NCI-H526 (cell line): Measurements from ENCODE around the gene AQP10.
"Not testable (repeated sequence)": the region's sequence is repeated elsewhere in the genome, so short reads cannot be mapped to it uniquely, and the experiment has no call there.

Experiments
- DNase-seq, 2 experiments: peaks; one replicate each; lab custom pipeline; 2025; lab: John Stamatoyannopoulos, UW

The AQP10 gene, protein sequence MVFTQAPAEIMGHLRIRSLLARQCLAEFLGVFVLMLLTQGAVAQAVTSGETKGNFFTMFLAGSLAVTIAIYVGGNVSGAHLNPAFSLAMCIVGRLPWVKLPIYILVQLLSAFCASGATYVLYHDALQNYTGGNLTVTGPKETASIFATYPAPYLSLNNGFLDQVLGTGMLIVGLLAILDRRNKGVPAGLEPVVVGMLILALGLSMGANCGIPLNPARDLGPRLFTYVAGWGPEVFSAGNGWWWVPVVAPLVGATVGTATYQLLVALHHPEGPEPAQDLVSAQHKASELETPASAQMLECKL

DNA sequence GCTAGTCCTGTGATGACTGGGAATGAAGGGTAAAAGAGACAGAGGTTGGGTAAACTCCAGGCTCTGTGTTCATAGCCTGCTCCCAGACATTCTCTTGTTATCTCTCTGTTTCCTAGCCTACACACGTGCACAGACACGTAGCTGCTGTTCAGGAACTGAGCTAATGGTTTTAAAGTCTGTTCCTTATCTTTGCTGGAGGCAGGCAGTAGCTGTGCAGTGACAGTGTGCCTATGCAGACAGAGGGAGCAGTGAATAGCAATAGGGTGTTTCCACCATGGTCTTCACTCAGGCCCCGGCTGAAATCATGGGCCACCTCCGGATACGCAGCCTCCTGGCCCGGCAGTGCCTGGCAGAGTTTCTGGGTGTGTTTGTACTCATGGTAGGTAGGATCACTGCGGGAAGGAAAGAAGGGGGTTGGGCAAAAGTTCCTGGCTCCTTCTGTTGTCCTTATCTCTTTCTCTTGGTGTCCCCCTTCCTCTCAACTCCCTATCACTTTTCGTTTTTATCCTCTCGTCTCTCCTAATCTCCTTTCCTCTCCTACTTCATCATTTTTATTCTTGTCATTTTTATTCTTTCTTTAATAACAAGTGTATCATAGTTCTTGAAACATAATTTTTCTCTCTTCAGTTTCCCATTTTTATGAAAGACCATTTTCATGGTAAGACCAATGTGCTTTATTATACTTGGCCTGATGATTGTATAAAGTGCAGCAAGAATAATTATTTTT, at the start of gene AQP10:
AQP10 (plus strand) TSS at position 212 of the 727 bp plus-strand sequence; CDS start at position 275, 63 bp downstream.
- no peak for DNase-seq

DNA sequence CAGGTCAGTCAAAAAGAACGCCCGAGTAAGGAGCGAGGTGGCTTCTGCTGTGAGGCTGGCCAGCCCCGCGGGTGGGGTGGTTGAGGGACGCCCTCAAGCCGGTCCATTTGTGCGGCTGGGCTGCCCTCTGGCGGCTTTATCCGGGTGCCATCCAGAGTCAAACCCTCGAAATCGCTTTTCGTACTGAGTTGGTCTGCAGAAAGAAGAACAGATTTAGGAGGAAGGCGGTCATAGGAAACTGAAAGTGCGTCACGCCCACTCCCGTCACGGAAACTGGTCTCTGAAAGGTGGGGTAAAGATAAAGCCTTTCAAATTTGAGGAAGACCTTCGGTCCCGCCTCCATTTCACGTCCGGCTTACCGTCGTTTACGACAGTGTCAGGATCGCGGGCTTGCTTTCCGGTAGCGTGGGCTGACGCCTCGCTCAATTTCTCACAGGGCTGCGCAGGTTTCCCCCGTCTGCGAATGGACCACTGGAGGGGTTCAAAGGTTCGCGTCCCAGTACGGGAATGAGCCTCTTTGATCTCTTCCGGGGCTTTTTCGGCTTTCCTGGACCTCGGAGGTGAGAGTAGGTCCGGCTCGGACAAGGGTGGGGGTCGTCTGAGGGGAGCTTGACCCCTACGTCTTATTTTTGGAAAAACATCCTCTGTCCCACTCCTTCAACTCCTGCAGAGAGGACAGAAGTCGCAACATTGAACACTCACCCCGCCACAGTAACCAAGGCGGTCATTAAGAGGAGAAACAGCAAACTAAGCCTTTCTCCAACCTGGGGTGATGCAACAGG, 48.5 kb upstream of the AQP10 start, which contains the start of gene HAX1:
HAX1 (plus strand) TSS at position 413 of the 782 bp plus-strand sequence; CDS start at position 508, 95 bp downstream.
- peak; percentile 97 to 99 for DNase-seq

DNA sequence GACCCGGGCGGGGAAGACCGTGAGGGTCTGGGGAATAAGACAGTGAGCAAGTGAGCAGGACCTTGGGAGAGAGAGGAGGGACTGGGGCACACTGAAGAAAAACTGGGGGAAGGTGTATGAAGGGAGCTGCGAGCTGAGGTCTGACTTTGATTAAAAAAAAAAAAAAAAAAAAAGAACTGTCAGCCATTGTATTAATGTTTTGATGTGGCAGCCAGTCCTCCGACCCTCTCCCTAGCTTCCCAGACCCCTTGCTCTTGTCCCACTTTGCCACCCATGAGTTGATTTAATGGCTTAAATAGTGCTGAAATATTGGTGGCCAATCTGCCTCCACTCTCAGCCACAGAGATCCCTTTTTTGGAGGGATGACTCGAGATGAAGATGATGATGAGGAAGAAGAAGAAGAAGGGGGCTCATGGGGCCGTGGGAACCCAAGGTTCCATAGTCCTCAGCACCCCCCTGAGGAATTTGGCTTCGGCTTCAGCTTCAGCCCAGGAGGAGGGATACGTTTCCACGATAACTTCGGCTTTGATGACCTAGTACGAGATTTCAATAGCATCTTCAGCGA, 47.8 kb upstream of the AQP10 start:
- DNase-seq: no peak

DNA sequence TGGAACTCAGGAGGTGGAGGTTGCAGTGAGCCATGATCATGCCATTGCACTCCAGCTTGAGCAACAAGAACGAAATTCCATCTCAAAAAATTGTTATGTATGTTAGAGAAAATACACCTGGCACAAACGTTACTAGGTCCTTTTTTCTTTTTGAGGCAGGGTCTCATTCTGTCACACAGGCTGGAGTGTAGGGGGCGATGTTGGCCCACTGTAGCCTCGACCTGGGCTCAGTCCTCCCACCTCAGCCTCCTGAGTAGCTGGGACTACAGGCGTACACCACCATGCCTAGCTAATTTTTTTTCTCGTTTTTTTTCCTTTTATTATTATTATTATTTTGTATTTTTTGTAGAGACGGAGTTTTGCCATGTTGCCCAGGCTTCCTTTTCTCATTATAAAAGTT, 44.1 kb upstream of the AQP10 start:
- peak in 1 of 2 experiments; percentile 41 for DNase-seq

DNA sequence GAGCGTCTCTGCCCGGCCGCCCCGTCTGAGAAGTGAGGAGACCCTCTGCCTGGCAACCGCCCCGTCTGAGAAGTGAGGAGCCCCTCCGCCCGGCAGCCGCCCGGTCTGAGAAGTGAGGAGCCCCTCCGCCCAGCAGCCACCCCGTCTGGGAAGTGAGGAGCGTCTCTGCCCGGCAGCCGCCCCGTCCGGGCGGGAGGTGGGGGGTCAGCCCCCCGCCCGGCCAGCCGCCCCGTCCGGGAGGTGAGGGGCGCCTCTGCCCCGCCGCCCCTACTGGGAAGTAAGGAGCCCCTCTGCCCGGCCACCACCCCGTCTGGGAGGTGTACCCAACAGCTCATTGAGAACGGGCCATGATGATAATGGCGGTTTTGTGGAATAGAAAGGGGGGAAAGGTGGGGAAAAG, 33.3 kb upstream of the AQP10 start:
- not testable (repeated sequence) for DNase-seq

DNA sequence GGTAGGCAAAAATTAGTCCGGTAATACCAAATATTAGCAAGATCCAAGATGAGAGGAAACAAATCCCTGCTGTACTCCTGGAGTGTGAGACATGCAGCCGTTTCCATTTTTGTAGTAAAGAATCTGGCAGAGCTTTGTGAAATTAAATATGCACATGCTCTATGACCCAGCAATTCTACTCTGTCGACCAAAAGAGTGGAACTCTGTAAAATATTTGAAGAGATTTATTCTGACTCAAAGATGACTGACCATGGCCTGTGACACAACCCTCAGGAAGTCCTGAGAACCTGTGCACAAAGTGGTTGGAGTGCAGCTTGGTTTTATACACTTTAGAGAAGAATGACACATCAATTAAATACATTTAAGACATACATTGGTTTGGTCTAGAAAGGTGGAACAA, 32.2 kb upstream of the AQP10 start:
- DNase-seq: no peak

DNA sequence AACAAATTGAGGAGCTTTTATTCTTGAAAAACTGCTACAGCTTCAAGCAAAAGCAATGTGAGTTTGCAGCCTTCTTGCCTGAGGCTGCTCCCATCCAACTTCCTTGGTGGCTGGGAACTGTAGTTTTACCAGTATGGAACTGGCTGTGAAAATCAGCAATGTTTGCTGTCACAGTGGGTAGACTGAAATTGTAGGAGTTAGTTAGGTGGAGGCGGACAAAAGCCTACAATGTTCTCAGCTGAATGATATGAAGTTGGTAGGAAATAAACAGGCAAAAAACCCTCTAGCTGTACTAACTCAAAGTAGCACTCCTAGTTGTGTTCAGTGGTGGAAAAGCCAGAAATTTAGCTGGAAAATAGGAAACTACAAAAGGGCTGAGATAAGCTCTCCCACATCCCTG, 30.0 kb upstream of the AQP10 start:
- DNase-seq: no peak

DNA sequence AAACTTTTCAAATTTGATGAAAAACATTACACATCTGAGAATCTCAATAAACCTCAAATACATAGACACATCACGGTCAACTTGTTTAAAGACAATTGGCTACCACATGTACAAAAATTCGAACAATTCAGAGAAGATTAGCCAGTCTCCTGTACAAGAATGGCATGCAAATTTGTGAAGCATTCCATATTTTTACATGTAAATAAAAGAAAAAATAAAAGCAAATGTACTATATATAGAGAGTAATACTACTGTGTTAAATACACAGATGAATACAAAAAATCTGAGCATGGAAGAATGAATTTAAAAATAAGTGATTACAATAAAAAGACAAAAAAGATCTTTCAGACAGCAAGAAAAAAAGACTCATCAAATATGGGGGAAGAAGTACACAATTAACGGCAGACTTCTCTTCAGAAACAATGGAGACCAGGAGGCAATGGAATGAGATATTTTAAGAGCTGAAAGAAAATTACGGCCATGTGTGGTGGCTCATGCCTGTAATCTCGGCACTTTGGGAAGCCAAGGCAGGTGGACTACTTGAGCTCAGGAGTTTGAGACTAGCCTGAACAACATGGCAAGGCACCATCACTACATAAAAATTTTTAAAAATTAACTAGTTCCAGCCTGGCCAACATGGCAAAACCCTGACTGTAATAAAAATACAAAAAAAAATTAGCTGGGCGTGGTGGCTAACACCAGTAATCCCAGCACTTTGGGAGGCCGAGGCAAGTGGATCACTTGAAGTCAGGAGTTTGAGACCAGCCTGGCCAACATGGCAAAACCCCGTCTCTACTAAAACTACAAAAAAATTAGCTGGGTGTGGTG, 25.3 kb upstream of the AQP10 start:
- DNase-seq: no peak

DNA sequence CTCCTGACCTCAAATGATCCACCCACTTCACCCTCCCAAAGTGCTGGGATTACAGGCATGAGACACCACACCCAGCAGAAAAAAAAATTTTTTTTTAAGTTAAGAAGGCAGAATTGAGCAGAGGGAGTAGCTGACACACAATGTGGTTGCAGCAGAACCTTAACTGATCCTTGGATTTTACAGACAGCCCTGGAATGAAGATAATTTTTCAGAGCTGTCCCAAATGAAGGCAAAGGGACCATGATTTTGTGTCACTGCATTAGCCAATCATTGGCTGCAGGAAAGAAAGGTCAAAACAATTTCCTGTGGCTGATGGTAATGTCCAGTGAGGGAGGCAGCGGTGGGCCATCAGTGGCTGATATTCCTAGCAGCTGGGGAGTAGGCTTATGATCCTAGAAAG, 19.3 kb upstream of the AQP10 start:
- DNase-seq: no peak

DNA sequence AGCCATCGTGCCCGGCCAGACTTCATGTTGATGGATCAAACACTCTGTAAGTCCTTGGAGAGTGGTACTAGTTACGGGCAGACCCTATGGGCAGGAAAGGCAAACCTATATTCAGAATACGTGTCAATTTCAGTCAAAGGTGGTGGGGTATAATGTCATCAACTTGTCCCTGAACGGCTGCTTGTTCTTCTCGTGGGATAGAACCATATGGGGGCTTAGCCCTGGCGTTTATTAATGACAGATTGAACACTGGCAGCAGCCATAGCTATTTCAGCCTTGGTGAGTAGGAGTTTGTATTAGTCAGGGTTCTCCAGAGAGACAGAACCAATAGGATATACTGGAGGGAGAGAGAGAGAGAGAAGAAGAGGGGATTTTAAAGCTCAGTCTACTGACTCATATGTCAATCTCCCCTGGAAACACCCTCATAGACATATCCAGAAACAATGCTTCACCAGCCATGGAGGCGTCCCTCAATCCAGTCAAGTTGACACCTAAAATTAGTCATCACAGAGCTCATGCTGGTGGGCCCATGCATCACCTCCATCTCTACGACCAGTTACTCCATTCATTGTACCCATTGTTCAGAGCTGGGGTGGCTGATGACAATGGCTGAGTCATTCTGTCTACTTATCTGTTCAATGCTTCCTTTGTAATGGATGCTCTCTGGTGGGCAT, 16.1 kb upstream of the AQP10 start:
- no peak for DNase-seq

DNA sequence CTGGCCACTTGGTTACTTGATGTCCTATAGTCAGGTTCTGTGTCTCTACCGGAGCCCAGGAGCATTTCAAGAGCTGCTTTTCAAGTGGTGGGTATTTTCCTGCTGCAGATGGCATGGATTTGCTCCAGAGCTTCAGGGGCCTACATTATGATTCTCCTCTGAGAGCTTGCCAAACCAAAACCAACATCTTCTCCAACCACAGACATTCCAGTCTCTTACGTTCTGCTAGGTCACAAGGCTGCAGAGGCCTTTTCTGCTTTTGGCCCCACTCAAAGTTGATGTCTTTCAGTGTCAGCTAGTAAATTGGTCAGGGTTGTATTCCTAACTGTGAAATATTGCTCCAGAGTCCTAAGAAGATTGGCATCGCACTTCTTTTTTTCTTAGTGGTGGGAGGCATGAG, 14.7 kb upstream of the AQP10 start:
- no peak for DNase-seq

DNA sequence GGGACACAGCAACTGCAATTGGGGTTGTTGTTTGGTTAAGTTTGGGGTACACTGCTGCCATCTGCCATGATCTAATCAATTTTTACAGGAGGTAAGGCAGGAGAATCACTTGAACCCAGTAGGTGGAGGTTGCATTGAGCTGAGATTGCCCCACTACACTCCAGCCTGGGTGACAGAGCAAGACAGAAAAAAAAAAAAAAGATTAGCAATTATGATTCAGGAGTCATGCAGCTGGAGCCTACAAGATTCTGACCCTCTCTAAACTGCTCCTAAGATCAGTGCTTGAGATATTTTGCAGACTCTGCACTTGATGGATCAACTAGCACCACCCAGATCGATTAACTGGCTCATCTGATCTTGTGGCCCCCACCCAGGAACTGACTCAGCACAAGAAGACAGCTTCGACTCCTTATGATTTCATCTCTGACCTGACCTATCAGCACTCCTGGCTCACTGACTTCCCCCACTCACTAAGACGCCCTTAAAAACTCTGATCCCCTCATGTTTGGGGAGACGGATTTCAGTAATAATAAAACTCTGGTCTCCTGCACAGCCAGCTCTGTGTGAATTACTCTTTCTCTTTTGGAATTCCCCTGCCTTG, 13.1 kb upstream of the AQP10 start:
- DNase-seq: not testable (repeated sequence)

DNA sequence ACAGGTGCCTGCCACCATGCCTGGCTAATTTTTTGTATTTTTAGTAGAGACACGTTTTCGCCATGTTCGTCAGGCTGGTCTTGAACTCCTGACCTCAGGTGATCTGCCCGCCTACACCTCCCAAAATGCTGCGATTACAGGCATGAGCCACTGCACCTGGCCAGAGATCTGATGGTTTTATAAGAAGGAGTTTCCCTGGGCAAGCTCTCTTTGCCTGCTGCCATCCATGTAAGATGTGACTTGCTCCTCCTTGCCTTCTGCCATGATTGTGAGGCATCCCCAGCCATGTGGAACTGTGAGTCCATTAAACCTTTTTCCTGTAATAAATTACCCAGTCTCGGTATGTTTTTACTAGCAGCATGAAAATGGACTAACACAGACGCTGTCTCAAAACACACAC, 11.8 kb upstream of the AQP10 start:
- not testable (repeated sequence) for DNase-seq

DNA sequence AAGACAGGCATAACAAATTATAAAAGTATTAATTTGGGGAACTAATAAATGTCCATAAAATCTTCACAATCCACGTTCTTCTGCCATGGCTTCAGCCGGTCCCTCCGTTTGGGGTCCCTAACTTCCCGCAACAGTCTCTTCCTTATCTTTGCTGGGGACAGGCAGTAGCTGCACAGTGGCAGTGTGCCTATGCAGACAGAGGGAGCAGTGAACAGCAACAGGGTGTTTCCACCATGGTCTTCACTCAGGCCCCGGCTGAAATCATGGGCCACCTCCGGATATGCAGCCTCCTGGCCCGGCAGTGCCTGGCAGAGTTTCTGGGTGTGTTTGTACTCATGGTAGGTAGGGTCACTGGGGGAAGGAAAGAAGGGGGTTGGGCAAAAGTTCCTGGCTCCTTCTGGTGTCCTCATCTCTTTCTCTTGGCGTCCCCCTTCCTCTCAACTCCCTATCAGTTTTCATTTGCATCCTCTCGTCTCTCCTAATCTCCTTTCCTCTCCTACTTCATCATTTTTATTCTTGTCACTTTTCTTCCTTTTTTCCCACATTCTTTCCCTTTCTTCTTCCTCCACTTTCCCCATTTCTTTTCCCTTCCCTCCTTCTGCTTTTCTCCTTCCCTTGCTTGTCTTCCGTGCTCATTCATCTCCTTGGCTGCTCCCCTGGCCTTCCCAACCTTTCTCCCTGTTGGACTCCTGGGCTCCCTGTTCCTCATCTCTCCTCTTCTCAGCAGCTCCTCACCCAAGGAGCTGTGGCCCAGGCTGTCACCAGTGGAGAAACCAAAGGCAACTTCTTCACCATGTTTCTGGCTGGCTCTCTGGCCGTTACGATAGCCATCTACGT, 8.4 kb upstream of the AQP10 start:
- DNase-seq: not testable (repeated sequence)

DNA sequence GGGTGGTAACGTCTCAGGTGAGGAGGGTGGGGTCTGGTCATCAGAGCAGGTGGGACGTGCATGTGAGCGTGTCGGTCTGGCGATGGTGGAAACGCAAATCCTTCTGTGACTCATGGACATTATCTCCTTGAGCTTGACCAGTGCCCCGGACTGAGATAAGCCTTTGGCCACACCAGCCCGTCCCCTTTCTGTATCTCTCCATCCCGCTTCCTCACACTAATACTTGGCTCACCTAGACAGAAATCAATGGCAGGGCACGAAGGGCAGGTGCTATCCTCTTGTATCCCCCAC, 7.9 kb upstream of the AQP10 start:
- no peak for DNase-seq

DNA sequence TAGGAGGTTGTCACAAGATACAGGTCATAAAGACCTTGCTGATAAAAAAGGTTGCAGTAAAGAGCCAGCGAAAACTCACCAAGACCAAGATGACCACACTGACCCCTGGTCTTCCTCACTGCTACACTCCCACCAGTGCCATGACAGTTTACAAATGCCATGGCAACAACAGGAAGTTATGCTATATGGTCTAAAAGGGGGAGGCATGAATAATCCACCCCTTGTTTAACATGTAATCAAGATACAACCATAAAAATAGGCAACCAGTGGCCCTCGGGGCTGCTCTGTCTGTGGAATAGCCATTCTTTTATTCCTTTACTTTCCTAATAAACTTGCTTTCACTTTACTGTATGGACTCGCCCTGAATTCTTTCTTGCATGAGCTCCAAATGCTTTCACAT, 6.7 kb upstream of the AQP10 start:
- not testable (repeated sequence) for DNase-seq

DNA sequence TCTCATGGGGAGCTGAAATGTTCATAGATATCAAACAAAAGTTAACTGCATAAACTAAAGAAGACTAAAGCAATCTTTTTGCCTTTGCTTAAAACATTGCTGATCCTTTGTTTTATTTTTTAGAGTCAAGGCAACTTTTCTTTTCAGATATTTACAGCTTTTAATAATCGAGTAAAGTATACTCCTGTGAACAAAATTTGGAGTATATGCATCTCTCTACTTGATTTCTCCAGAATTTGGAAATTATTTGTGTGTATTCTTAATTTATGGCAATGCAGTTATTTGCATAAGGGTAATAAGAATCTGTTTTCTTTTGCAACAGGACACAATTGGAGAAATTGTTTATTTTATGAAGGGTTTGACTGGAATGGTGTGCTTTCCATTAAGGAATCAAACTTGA, 4.2 kb upstream of the AQP10 start:
- DNase-seq: no peak

DNA sequence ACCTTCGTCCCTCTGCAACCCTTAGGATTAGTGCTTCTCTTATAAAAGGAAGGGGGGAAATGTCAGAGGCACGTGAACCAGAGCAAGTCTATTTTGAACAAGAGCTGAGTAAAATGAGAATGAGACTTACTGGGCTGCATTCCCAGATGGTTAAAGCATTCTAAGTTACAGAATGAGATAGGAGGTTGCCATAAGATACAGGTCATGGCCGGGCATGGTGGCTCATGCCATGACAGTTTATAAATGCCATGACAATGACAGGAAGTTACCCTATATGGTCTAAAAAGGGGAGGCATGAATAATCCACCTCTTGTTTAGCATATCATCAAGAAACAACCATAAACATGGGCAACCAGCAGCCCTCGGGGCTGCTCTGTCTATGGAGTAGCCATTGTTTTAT, 2.5 kb upstream of the AQP10 start:
- no peak for DNase-seq

DNA sequence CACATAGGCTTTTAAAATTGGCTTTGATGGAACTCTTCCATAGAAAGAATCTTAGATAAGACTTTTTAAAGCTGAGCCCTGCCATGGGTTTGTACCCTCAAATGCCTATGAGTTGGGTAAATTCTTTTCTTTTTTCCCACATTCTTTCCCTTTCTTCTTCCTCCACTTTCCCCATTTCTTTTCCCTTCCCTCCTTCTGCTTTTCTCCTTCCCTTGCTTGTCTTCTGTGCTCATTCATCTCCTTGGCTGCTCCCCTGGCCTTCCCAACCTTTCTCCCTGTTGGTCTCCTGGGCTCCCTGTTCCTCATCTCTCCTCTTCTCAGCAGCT, 679 bp downstream of the AQP10 start:
- not testable (repeated sequence) for DNase-seq

DNA sequence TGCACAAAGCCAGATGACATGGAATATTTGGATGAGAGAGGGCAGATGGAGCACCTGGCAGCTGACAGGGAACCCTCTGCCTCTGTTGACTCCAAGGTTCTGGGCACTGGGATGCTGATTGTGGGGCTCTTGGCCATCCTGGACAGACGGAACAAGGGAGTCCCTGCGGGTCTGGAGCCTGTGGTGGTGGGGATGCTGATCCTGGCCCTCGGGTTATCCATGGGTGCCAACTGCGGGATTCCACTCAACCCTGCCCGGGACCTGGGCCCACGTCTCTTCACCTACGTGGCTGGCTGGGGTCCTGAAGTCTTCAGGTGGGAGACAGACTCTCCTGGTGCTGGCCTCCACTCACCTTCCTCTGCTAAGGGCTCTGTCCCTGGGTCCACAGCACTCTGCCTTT, 2.6 kb downstream of the AQP10 start:
- DNase-seq: no peak
